ENCODE results near the gene RALGAPA2.

RALGAPA2 gene

GRCh38 chr20:20454850-20455627 lies 257.4 kb downstream of the RALGAPA2 start:
- no peak for DNase-seq

DNA sequence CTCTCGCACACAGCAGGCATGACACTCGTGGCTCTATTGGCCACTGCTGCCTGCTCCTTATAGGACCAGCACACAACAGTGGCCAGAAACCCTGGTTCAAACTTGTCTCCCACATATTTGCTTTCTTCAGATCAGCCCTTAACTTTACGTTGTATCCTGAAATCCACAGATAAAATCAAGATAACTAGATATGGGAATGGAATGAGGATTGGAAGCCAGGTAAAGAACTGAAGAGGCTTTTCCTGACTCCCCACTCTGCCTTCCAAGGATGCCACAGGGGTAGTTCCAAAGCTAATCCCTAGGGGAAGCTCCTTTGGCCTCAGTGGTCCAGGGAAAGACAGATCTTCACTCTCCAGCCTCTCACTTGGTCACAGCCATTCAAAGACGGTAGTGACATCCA lies 258.1 kb downstream of the RALGAPA2 start:
- no peak for DNase-seq

DNA sequence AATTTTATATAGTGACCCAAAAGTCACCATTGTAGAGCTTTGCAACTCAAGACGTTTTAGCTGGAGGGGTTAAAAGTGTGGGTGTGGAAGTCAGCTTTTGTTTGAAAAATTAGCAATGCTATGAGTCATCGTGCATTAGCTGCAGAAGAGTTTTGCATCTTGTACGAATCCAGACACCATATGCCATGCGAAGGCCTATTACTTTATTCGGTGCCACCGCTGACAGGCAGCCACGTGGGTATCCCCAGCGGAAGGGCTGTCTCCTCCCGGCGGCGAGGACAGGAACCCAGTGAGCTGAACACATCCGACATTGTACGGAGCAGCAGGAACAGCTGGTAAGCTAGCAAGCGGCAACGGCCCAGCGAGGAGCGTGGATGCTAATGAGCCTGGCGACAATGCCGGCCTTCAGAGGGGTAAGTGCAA lies 260.2 kb downstream of the RALGAPA2 start:
- peak; percentile 56 for DNase-seq

DNA sequence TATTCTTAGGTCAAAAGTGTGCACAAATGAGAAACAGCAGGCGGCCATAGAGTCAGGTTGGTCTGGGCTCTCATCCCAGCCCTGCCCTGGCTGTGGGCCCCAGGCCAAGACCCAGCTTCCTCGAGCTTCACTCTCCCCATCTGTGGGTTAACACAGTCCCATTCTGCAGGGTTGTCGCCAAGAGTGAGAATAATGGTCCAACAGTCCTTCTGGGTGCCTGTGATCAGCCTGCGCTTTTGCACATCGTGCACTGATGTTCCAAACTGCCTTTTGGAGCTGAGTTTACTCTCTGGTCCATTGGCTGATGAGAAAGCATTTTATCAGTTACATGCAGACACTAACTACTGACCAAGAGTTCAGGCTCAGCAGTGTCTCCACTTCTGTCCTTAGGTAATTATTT lies 261.9 kb downstream of the RALGAPA2 start:
- DNase-seq, result no peak

DNA sequence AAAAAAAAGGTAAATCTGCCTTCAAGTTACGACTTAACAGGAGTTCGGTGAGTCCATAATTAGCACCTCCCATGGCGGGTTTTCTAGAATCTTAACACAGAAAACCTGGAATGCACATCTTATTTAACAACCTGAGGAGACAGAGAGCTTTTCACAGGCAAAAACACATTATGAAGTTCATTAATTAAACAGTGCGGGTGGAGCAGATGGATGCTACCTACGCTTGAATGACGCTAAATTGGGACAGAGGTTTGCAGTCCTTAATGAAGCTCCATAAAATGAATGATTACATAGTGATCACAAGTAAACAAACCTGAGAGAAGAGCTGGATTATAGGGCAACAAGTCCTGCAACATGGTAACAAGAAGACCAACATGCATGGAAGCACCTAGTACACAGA lies 263.6 kb downstream of the RALGAPA2 start:
- no peak for DNase-seq

DNA sequence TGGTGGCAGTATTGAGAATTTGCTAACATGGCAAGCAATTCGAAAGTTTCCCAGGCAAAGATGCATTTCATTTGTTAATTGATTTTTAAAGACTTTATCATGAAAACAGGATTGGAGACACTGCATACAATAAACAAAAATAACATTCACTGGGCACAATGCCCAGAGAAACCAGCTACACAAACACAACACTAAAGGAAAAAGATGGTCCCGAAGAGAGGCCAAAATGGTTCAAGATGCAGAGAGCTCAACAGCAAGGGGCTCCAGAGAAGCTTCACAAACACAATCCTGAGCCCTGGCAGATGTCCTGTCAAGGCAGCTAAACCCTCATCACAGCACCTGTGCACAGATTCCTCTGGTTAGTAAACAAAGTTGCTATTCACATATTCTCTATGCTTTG lies 265.2 kb downstream of the RALGAPA2 start:
- DNase-seq, result no peak

- no peak for DNase-seq
Measured at GRCh38 chr20:20446425-20447015, 265.9 kb downstream of the RALGAPA2 start.

GRCh38 chr20:20446001-20446400 lies 266.4 kb downstream of the RALGAPA2 start:
- DNase-seq, result no peak

GRCh38 chr20:20443504-20443903 lies 268.9 kb downstream of the RALGAPA2 start:
- no peak for DNase-seq

DNA sequence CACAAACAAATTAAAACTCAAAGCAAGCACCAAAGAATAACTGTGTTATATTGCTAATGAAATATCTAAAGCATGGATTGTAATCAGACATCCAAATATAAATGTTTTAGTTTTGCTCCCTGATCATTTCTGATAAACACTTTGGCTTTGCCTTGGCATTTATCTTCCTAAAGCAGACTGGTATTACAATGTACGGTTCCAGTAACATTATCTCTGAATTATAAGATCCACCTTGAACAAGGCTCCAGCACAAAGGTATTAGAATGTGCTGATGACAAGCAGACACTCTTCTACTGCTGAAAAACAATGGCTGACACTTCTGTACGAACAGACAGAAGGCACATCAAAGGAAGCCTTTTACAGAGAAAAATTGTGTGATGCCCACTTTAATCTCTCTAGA lies 270.0 kb downstream of the RALGAPA2 start:
- no peak for DNase-seq

GRCh38 chr20:20440886-20441658 lies 271.4 kb downstream of the RALGAPA2 start:
- no peak for DNase-seq

- no peak for DNase-seq
Measured at GRCh38 chr20:20440481-20440880, 272.0 kb downstream of the RALGAPA2 start.

GRCh38 chr20:20439602-20440190 lies 272.7 kb downstream of the RALGAPA2 start:
- DNase-seq, result no peak

DNA sequence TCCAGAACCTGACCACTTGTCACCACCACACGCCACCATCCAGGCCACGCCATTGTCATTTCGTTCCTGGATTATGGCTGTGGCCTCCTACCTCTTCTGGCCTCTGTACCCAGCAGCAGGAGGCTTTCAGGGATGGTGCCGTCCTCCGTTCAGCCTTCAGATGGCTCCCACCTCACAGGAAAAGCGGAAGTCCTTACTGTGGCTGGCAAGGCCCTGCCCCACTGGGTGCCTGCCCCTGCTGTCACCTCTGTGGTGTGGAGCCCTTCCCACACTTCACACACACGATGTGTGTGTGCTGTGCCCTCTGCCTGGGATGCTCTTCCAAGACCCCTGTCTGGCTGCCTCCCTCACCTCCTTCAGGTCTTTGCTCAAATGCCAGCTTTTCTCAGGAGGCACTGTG lies 275.1 kb downstream of the RALGAPA2 start:
- DNase-seq, result no peak

- no peak for DNase-seq
Measured at GRCh38 chr20:20436689-20437088, 275.8 kb downstream of the RALGAPA2 start.

DNA sequence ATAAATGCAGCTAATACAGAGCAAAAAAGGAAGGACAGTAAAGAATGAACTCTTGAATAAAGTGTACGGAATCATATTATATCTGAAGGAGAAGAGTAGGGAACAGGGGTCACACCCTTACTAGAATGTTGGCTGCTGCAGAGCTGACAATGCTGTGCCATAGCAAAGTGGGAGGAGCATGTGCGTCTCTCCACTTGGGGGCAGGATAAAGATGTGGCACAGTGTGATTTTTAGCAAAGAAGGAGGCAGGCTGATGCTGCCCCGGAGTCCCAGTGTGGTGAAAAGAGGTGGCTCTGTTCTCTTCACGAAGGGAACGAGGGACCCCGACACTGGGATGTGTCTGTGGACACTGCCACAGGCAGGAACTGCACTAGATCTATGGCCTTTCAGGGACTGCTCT lies 277.0 kb downstream of the RALGAPA2 start:
- no peak for DNase-seq

DNA sequence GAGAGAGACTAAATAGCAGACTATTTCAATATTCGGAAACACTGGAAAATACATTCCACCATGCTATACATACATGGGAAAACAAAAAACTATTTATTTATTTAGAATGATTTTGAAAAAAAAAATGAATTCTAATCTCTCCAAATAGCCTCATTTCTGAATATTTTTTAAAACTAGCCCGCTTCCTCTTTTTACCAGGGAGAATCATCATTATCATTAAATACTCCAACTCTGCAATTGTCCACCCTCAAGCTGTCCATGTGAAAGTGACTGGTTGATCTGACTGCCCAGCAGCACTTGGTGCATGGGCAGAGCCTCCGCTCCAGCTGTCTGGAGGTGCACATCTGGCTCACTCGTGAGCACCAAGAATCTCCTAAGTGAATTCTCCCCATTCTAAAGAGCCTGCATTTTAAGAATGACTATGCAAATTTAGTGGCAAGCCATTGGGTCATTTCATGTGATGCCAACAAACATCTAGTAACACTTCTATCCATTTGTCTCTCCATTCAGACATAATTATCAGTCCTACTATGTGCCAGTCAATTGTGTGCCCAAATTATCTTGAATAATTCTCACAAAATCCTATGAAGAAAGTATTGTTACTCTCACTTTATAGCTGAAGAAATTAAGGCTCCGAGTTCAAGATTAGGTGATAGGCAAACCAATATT lies 279.7 kb downstream of the RALGAPA2 start:
- no peak for DNase-seq

DNA sequence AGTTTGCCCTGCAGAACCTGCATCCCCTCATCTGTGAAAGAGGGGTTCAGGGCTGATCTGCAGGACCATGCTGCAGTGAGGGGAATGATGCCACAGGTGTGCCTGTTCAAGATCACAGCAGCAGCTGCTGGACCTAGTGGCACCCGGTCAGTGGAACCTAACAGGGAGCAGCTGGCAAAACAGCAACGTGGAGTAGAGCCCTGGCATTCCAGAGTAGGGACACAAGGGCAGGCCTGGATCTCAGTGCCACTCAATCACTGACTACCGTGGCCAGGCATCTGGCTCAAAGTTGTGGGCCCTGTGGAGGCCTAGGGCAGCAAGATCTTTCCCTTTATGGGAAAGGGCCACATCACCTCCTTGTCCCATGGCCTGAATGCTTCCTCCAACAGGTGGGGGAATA lies 282.4 kb downstream of the RALGAPA2 start:
- no peak for DNase-seq

DNA sequence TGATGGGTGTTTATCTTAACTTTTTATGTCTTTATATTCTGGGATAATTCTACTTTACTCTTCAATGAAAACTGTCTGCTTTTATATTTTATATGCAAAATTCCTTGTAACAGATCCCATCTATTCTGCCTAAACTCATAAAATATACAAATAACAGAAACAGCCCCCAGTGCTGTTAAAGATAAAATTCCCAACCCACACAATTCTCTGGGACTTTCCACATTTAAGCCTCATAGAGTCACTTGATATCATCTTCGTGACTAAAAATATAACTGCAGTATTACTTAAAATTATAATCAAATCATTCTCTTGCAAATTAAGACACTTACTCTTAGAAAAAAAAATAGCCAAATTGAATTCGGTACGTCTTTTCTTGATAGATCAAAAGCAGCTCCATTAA lies 284.4 kb downstream of the RALGAPA2 start:
- DNase-seq, result no peak

DNA sequence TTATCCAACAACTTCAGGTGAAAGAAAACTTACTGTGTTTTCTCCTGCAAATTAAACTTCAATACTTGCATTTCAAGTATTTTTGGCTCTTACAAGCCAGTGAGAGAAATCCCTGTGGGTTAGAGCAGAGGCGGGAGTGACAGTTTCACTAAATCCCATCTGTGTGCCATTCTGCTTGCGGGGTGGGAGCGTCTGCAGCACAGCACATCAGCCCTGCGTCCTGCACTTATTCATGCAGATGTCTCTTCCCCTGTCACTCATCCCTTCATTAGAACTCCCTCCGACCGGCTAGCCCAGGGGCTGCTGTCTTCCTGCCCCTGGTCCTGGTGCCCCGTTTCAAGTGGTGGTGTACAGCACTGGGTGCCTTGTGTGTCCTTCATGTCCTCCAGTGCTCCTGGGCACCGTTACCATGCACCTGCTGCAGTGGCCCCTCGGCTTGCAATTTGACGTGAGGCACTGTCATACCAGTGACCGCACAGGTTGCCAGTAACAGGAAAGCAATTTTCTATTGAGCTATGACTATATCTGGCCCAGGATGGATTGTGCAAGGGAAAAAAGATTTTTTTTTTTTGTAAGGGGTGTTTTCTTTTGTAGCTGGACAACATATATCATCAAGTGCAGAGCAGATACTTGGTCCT lies 285.1 kb downstream of the RALGAPA2 start:
- no peak for DNase-seq

GRCh38 chr20:20426655-20426907 lies 285.9 kb downstream of the RALGAPA2 start:
- no peak for DNase-seq

DNA sequence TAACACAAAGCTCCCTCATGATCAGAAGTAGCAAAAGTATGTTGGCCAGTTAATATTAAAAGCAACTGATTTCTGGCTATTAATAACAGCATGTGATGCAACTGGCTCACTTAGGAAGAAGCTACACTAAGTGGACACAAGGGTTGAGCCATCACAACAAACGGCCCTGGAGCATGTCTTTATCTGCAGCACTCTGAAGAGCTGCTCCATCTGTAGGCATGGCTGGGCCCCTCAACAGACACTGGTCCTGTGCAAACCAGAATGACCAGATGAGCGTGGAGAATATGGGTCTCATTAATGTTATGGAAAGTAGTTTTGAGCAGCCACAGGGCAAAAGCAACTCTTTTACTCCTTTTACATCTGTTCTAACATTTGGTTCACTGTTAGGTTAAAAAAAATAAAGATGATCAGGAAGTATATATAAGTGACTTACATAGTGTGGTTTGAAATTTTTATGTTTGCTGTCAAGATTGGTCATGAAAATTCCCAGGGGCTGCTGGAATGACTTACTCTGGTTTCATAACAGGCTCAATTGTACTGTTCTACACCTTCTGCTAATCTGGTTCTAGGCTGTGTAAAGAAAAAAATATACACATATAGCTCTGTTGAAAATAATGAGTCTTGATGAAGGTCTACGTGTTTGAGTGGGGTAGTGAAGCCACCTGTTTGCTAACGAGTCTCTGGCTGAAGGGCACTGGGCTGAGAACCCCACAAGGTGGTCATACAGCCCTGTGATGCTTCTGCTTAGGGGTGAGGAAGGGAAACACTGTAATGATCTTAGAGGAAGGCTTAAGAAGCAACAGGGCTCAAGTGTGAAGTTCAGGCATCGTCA lies 286.4 kb downstream of the RALGAPA2 start:
- no peak for DNase-seq

Data from activated effector memory CD4-positive, alpha-beta T cell treated with Interleukin-2 at 50 U/mL for 16 hours (primary cell).